PFSK-1 (cell line): ENCODE measurements around the gene SLC6A12.

Source experiments
- POLR2AphosphoS5 ChIP-seq: IDR thresholded peaks from 2 replicates; pipeline ENCODE4 v1.6.1; 2012; ENCODE audit warnings: low read depth, mild to moderate bottlenecking, control low read depth, low read length, moderate library complexity
- REST ChIP-seq, 2 experiments: IDR thresholded peaks; 2 replicates each; pipeline versions ENCODE4 v1.6.1 to v1.8.0; 2011 to 2012; ENCODE audit warnings: low read depth in 2 of 2, low read length in 2 of 2, control low read depth in 1 of 2, inconsistent platforms in 1 of 2, mild to moderate bottlenecking in 1 of 2, moderate library complexity in 1 of 2; ENCODE audit not compliant: insufficient read depth in 1 of 2
- TAF1 ChIP-seq: IDR thresholded peaks from 2 replicates; pipeline ENCODE4 v1.6.1; 2012; ENCODE audit warnings: low read length, control low read depth, borderline replicate concordance; ENCODE audit not compliant: insufficient read depth

GRCh38 chr12:226401-226800 lies 12.4 kb upstream of the SLC6A12 start:
- TF ChIP-seq TAF1 (no peak), REST (IDR thresholded peaks at IDR 0.05; ENCODE audit: insufficient read depth in 1 of 2, low read depth in 2 of 2, low read length in 2 of 2) (no peak), POLR2AphosphoS5 (no peak)
